ENCODE data around the gene CASP8AP2.
A peak's percentile ranks its signal among the peaks of the same experiment; 100 is the strongest.

DNA sequence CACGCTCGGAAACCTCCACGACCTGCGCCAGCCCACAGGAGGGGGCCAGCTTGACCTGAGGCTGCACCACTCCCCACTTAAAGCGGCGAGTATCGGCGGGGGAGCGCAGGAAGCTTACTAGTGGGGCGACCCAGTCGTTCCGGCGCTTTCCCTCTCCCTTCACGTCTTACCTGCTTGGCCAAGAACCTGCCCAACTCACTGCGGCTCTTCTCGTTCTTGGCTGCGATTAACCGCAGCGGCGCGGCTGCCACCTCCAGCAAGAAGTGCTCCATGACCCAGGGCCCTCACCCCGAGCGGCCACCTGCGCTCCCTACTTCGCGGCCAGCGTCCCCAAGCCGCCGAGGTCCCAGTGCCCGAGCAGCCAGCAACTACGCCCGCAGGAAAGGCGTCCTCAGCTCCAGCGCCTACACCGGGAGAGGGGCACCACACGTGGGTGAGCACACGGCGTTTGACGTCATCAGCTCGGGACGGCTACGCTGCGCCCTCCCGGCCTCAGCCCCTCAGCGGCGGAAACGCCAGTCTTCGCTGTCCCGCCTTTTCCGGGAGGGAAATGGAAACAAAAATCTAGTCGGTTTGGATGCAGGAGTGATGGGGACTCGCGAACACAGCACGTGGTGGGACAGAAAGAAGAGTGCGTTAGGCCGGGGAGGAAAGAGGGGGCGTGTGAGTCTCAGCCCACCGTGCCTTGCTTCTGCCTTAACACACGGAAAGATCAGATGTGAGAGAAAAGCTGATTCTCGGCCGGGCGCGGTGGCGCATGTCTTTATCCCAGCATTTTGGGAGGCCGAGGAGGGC, 10.1 kb upstream of the CASP8AP2 start, which contains the start of gene MDN1:
- TF ChIP-seq, protein P1, sequence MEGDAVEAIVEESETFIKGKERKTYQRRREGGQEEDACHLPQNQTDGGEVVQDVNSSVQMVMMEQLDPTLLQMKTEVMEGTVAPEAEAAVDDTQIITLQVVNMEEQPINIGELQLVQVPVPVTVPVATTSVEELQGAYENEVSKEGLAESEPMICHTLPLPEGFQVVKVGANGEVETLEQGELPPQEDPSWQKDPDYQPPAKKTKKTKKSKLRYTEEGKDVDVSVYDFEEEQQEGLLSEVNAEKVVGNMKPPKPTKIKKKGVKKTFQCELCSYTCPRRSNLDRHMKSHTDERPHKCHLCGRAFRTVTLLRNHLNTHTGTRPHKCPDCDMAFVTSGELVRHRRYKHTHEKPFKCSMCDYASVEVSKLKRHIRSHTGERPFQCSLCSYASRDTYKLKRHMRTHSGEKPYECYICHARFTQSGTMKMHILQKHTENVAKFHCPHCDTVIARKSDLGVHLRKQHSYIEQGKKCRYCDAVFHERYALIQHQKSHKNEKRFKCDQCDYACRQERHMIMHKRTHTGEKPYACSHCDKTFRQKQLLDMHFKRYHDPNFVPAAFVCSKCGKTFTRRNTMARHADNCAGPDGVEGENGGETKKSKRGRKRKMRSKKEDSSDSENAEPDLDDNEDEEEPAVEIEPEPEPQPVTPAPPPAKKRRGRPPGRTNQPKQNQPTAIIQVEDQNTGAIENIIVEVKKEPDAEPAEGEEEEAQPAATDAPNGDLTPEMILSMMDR (IDR thresholded peaks at IDR 0.05; ENCODE audit: extremely low read depth in 1 of 2, insufficient read depth in 1 of 2, low read depth in 1 of 2, low read length in 2 of 2): no peak
- TF ChIP-seq POLR2A (IDR thresholded peaks at IDR 0.05; ENCODE audit: low read depth, low read length): peak; percentile 84
- peak; percentile 97 for TF ChIP-seq MAX (IDR thresholded peaks at IDR 0.05; ENCODE audit: insufficient read depth, insufficient read length)
